HG03432 (cell line): ENCODE measurements around the gene HSPA1L.
A peak's percentile ranks its signal among the peaks of the same experiment; 100 is the strongest.

Experiments used
- ATAC-seq: cut with Tn5 transposase; IDR thresholded peaks from one replicate; pipeline ENCODE4 v1.9.1; 2021; ENCODE audit warnings: mild to moderate bottlenecking, moderate library complexity; ENCODE audit not compliant: unreplicated experiment

HSPA1L gene

DNA sequence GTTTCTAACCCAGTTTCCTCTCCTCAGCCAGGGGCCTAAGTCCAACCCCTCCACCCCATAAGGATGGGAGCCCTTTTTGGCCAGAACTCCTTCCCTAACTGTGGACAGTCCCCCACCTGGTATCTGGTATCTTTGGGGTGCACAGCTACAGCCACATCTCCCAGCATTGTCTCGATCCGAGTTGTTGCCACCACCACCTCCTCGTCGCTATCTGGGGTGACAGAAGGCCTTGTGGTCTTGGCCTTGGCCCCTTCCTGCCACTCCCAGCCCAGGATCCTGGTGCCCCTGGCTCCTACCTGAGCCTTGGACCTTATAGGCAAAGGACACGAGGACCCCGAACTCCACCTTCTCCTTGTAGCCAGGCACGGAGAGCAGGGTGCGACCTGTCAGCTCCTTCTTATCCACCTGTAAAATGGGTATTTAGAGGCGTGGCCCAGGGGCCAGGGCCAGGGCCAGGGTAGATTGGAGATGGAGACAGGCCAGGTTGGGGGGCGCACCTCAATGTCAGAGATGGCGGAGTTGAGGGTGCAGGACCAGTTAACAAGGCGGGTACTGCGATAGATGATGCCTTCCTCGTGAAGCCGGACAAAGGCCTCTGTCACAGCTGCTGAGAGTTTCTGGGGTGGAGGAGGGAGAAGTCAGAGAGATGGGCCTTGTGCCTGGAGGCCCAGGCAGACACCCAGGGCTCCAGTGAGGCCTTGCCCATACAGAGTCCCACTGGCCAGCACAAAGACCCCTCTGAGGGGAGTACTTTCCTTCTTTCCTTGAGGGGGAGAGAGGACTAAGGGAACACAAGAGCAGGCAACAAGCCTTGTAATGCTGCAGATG is 30.8 kb downstream of the HSPA1L start:
- ATAC-seq, result no peak

GRCh38 chr6:31782126-31782855 is 32.8 kb downstream of the HSPA1L start:
- ATAC-seq, result no peak

DNA sequence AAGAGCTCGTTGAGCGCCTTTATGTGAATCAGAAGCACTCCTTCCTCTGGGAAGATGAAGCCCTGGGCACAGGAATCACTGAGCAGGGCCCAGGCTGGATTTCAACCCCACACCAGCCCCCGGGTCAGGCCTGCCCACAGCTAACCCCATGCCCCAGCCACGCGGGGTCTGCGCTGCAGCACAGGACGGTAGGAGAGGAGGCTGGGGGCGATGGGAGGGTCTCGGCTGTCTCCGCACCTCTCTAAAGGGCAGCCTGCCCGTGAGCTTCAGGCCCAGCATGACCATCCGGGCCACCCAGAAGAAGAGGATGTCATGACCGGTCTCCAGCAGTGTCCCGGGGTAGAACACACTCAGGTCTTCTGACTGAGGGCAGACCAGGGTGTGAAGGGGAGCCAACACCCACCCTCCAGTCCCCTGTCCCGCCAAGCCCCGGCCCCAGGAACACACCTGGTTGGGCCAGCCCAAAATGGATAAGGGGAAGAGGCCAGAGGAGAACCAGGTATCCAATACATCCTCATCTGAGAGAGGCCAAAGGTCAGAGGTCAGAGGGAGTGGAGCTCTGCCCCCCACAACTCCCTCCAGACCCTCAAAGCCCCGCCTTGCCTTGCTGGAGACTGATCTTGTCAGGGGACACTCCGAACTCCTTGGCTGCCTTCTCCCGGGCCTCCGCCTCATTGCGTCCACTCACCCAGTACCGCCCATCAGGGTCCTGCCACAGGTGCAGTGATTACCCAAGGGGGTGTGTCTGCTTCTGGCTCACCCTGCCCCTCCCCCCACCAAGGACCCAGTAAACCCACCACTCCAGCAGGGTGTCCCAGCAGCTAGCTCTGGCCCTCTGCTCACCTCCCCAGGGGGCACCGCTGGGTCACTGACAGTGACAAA is 33.6 kb downstream of the HSPA1L start:
- ATAC-seq, result no peak

DNA sequence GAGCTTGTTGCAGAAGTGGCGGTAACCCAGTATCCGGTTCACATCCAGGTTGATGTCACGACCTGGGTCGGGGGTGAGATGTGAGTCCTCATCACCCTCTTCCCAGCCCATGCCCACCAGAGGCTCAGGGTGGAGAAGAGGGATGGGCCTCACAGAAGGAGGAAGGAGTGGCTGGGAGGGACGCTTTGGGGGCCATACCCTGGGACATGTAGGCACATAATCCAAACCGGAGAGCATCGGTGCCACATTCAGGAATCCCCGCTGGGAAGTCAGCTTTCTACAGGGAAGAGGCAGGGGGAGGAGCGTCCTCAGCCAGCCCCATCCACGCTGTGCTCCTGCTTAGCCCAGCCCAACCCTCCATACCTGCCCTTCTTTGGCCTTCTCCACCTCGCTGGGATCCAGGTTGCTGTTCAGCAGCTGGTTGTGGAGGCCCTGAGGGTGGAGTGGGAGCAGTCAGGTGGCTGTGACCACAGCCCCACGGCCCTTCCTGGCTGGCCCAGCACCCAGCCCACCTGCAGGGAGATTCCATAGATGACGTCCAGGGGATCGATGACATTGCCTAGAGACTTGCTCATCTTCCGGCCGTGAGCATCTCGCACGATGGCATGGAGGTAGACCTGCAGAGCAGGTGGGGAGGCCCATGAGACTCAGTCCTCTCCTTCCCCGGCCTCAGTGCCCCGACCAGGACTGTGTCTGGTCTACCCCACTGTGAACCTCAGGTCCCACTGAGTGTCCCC is 34.4 kb downstream of the HSPA1L start:
- ATAC-seq, result no peak

DNA sequence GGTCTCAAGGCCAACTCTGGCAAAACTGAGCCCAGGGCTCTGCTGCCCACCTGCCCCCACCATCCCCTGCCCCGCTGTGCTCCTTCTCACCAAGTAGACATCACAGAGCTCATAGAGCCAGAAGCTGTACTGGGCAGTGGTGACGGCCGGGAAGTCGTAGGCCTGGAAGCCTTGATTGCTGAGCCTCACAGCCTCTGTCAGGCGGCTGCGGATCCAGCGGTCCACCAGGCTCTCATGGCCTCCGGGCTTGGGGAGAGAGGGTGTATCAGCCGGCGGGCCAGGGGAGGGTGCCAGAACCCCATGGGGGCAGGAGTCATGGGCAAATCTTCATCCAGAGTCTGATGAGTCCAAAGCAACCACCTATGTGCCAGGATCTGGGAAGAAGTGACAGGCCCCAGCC is 35.2 kb downstream of the HSPA1L start:
- ATAC-seq, result no peak

DNA sequence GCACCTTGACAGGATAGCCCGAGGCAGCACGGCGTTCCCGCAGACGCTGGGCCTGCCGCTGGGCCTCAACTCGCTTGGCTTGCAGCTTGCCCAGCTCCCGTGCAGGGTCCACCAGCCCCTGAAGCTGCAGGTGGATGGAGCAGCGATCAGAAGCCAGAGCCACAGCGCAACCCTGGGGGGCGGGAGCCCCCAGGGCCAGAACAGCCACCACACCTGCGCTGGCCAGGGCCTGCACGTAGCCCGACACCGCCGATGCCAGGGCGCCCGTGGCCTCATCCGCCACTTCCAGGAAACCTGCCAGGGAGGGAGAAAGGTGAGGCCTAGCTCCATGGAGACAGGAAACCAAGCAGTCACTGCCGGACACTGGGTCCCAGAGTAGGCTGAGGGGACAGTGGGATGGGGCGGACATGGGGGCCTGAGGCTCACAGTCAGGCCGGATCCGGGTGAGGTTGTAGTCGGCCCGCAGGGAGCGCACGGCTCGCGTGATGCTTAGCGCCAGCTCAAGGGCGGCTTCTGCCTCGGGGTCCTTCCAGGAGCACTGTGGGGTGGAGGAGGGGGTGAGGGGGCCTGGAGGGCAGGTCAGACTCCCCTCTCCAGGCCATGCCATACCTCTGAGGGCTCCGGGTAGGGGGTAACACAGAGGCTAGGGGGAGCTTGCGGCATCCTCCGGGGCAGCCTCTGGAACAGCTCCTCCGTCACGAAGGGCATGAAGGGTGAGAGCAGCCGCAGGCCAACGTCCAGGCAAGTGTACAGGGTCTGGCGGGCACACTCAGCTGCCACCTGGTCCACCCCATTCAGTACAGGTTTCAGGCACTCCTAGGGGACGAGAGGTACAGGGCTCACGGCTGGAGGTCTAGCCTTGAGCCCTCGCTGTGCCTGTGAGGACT is 35.8 kb downstream of the HSPA1L start:
- no peak for ATAC-seq

DNA sequence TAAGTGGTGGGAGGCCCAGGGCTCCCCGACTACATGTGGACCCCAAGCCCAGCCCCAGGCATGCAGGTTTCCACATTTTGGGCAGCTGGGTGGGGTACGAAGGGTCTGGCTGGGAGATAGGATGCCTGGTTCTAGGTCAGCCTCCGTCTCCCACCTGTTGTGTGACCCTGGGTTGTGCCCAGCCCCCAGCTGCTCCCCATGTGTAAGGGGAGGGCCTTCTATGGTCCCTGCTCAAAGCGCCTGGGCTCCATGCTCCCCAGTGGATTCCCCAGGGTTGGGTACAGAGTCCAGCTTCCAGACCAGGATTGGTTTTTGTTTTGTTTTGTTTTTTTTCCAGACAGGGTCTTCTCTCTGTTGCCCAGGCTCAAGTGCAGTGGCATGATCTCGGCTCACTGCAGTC is 36.9 kb downstream of the HSPA1L start:
- ATAC-seq, result no peak

- ATAC-seq, result no peak
These were observed 37.4 kb downstream of the HSPA1L start for GRCh38 chr6:31777667-31778050.

DNA sequence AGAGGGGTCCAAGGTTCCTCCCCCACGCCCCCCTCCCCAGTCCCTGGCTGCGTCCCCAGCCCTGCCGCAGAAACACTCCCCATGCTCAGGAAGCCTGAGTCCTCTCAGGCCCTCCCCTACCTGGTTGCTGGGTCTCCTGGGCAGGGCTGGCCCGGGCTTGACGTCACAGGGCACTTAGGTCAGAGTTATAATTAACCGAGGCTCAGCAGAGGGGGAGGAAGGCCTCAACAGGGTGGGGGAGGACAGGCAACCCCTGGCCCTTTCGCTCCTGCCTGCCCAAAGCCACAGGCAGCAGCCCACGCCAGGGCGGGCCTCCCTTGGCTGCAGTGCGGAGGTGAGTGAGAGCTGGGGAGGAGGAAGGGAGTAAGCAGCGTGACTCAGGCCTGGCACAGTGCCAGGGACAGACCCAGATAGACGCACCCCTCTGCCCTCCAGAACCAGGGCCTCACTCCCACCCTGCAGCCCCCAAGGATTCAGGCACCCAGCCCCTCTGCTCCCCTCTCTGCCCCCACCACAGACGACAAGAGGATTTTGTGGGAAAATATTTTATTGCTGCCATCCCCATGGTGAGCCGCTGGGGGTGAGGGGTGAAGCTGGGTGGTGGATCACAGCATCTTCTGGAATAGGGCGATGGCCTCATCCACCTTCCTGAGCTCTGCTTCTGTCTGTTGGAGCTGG is 38.0 kb downstream of the HSPA1L start, which contains the start of gene VWA7:
TSS of gene VWA7 (minus strand) at position 340 of the 678 bp plus-strand sequence. CDS start 549 bp downstream, outside the sequence.
- peak; percentile 78 for ATAC-seq

DNA sequence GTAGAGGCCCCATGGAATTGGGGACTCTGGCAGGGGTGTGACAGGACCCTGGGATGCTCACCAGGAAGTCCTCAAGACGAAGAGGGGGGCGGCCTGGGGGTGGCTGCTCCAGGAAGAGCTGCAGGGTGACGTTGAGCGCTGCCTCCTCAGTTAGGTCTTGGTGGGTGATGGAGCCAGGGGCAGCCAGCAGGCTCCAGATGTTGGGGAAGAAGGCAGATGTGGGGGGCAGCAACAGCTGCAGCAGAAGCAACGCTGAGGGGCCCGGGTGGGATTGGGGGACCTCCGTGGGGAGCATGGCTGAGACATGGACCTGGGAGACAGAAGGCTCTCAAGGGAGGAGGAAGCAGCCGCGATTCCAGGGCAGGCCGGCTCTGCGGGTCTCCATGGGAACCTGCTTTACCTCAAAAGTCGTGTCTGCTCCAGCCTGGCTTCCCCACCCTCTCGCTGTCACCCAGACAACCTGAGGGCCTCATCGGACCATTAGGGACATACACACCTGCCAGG is 38.5 kb downstream of the HSPA1L start:
- no peak for ATAC-seq

- no peak for ATAC-seq
These were observed 39.2 kb downstream of the HSPA1L start for GRCh38 chr6:31775633-31776484.

DNA sequence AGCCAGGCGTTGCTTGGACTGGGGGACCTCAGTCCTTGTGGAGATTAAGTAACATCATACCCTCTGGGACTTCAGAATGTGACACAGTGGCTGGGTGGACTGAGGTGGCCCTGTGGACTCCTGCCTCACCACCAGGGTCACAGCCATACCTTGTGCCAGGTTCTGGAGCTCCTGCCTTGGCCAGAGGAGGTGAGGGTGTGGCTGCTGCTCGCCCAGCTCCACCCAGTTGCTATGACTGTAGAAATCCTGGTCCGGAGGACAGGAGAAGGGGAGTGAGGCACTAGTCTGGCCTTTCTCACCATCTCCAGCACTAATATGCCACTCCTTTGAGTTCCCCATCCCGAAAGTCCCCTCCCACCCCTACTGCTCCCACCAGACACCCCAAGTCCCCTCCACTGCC is 39.9 kb downstream of the HSPA1L start:
- no peak for ATAC-seq

- ATAC-seq, result no peak
These were observed 43.1 kb downstream of the HSPA1L start for GRCh38 chr6:31771992-31772358.

DNA sequence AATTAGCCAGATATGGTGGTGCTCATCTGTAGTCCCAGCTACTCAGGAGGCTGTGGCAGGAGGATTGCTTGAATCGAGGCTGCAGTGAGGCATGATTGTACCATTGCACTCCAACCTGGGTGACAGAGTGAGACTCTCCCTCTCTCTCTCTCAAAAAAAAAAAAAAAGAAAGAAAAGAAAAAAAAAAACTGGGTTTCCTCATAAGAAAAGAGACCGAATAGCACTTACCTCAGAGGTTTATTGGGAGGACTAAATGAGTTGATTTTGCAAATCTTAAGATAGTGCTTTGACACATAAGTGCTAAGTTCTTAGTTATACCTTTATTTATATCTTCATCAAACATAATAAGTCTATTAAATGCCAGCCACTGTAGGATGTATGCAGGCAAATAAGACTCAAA is 44.2 kb downstream of the HSPA1L start:
- no peak for ATAC-seq

GRCh38 chr6:31769684-31770371 is 45.3 kb downstream of the HSPA1L start:
- no peak for ATAC-seq

GRCh38 chr6:31768363-31769257 is 46.5 kb downstream of the HSPA1L start:
- no peak for ATAC-seq
